GM23338 (cell line): ENCODE measurements around the gene DPF3.

Source experiments
- EZH2 ChIP-seq: fragments of 200-600 bp; sonication (generic); IDR thresholded peaks from one replicate; pipeline ENCODE4 v1.8.0; 2017; ENCODE audit warnings: antibody characterized with exemption, mild to moderate bottlenecking, low read depth; ENCODE audit not compliant: unreplicated experiment
- JUNB ChIP-seq: IDR thresholded peaks from one replicate; pipeline ENCODE4 v1.6.1; 2016; ENCODE audit warnings: antibody characterized with exemption; ENCODE audit not compliant: unreplicated experiment
- NANOG ChIP-seq: IDR thresholded peaks from 2 replicates; pipeline ENCODE4 v1.6.1; 2016; ENCODE audit warnings: antibody characterized with exemption, borderline replicate concordance

DNA sequence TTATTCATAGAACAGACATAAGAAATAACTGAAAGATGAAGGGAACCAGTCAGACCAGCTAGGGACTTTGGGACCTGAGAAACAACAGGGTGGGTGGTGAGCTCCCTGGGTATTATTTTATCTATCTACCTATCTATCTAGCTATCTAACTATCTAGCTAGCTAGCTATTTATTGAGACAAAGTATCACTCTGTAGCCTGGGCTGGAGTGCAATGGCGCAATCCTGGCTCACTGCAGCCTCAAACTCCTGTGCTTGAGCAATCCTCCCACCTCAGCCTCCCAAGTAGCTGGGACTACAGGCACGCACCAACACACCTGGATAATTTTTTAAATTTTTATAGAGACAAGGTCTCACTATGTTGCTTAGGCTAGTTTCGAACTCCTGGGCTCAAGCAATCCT is 127.6 kb downstream of the DPF3 start:
- TF ChIP-seq EZH2 (no peak), NANOG (no peak), JUNB (no peak)
